PFSK-1 (cell line): ENCODE results near the gene MCFD2.

Source experiments
- FOXP2 ChIP-seq: optimal IDR thresholded peaks from 2 replicates; pipeline ENCODE3; 2011; ENCODE audit warnings: borderline replicate concordance, control low read depth, inconsistent platforms; ENCODE audit not compliant: insufficient read depth; ENCODE audit errors: extremely low read length, extremely low read depth
- POLR2AphosphoS5 ChIP-seq: IDR thresholded peaks from 2 replicates; pipeline ENCODE4 v1.6.1; 2012; ENCODE audit warnings: low read depth, mild to moderate bottlenecking, control low read depth, low read length, moderate library complexity
- SIN3A ChIP-seq: IDR thresholded peaks from 2 replicates; pipeline ENCODE4 v1.6.1; 2012; ENCODE audit warnings: mild to moderate bottlenecking, low read length, moderate library complexity, borderline replicate concordance; ENCODE audit not compliant: insufficient read depth
- TAF1 ChIP-seq: IDR thresholded peaks from 2 replicates; pipeline ENCODE4 v1.6.1; 2012; ENCODE audit warnings: low read length, control low read depth, borderline replicate concordance; ENCODE audit not compliant: insufficient read depth
- TF ChIP-seq, protein P1 (sequence below), 2 experiments: IDR thresholded peaks; 2 replicates each; pipeline versions ENCODE4 v1.6.1 to v1.8.0; 2011 to 2012; ENCODE audit warnings: low read depth in 2 of 2, low read length in 2 of 2, control low read depth in 1 of 2, inconsistent platforms in 1 of 2, mild to moderate bottlenecking in 1 of 2, moderate library complexity in 1 of 2; ENCODE audit not compliant: insufficient read depth in 1 of 2

MCFD2 gene

GRCh38 chr2:46855805-46856204 is 59.8 kb downstream of the MCFD2 start:
- TF ChIP-seq POLR2AphosphoS5 (no peak), TAF1 (no peak), FOXP2 (no peak), SIN3A (no peak)
- TF ChIP-seq, protein P1, sequence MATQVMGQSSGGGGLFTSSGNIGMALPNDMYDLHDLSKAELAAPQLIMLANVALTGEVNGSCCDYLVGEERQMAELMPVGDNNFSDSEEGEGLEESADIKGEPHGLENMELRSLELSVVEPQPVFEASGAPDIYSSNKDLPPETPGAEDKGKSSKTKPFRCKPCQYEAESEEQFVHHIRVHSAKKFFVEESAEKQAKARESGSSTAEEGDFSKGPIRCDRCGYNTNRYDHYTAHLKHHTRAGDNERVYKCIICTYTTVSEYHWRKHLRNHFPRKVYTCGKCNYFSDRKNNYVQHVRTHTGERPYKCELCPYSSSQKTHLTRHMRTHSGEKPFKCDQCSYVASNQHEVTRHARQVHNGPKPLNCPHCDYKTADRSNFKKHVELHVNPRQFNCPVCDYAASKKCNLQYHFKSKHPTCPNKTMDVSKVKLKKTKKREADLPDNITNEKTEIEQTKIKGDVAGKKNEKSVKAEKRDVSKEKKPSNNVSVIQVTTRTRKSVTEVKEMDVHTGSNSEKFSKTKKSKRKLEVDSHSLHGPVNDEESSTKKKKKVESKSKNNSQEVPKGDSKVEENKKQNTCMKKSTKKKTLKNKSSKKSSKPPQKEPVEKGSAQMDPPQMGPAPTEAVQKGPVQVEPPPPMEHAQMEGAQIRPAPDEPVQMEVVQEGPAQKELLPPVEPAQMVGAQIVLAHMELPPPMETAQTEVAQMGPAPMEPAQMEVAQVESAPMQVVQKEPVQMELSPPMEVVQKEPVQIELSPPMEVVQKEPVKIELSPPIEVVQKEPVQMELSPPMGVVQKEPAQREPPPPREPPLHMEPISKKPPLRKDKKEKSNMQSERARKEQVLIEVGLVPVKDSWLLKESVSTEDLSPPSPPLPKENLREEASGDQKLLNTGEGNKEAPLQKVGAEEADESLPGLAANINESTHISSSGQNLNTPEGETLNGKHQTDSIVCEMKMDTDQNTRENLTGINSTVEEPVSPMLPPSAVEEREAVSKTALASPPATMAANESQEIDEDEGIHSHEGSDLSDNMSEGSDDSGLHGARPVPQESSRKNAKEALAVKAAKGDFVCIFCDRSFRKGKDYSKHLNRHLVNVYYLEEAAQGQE (IDR thresholded peaks at IDR 0.05; ENCODE audit: insufficient read depth in 1 of 2, low read depth in 2 of 2, low read length in 2 of 2) = no peak

- TF ChIP-seq FOXP2 = no peak
- TF ChIP-seq TAF1 = no peak
- no peak for TF ChIP-seq POLR2AphosphoS5
- TF ChIP-seq, protein P1 (IDR thresholded peaks at IDR 0.05; ENCODE audit: insufficient read depth in 1 of 2, low read depth in 2 of 2, low read length in 2 of 2) = no peak
- TF ChIP-seq SIN3A = no peak
Observed at GRCh38 chr2:46854260-46854659, 61.3 kb downstream of the MCFD2 start.

- TF ChIP-seq SIN3A = no peak
- no peak for TF ChIP-seq FOXP2
- no peak for TF ChIP-seq TAF1
- TF ChIP-seq, protein P1 (IDR thresholded peaks at IDR 0.05; ENCODE audit: insufficient read depth in 1 of 2, low read depth in 2 of 2, low read length in 2 of 2) = no peak
- no peak for TF ChIP-seq POLR2AphosphoS5
Observed at GRCh38 chr2:46852598-46852997, 63.0 kb downstream of the MCFD2 start.

DNA sequence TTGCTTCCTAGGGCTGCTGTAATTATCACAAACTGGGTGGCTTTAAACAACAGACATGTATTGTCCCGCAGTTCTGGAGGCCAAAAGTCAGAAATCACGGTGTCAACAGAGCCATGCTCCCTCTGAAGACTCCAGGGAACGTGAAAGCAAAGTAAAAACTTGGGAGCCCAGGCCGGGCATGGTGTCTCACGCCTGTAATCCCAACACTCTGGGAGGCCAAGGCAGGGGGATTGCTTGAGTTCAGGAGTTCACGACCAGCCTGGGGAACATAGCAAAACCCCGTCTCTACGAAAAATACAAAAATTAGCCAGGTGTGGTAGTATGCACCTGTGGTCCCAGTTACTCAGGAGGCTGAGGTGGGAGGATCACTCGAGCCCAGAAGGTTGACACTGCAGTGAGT is 63.5 kb downstream of the MCFD2 start:
- no peak for TF ChIP-seq FOXP2
- TF ChIP-seq SIN3A = no peak
- no peak for TF ChIP-seq POLR2AphosphoS5
- no peak for TF ChIP-seq TAF1
- TF ChIP-seq, protein P1 (IDR thresholded peaks at IDR 0.05; ENCODE audit: insufficient read depth in 1 of 2, low read depth in 2 of 2, low read length in 2 of 2) = no peak
